OCI-LY7 (cell line): Measurements from ENCODE around the gene SAMD13. TPM values are rescaled to one million over a fixed set of nuclear protein-coding genes. Genes with fewer than 3 reads are reported as not detected.

Experiments
- BruUV-seq: library from RNA; stranded (reverse); fragments of 400-500 nt; replicated peaks from 2 replicates; lab custom pipeline; 2021; lab: Mats Ljungman, UMichigan
- CTCF ChIA-PET: fragments of 300-600 bp; sonication (Branson Sonifier 250); formaldehyde crosslinking; loops from one replicate; lab custom pipeline; 2022; ENCODE audit warnings: antibody characterized with exemption; ENCODE audit not compliant: unreplicated experiment; lab: Charles Lee
- POLR2A ChIA-PET: fragments of 300-600 bp; sonication (Branson Sonifier 250); formaldehyde crosslinking; loops from one replicate; lab custom pipeline; 2022; ENCODE audit warnings: antibody characterized with exemption; lab: Charles Lee
- DNase-seq: peaks from one replicate; pipeline ENCODE4 v3.0.0-alpha.2; 2015; ENCODE audit warnings: low spot score
- H2AFZ ChIP-seq: fragments of 200-600 bp; sonication (generic), shearing (Covaris generic); 2 replicates; pipeline ENCODE4 v1.6.1; 2014; ENCODE audit warnings: mild to moderate bottlenecking, antibody characterized with exemption, low read length, moderate library complexity
- H3K27ac ChIP-seq: fragments of 200-600 bp; sonication (generic); 2 replicates; pipeline ENCODE4 v1.5.1; 2014; ENCODE audit warnings: mixed run types, low read depth, mild to moderate bottlenecking, moderate library complexity, low read length, inconsistent platforms; ENCODE audit not compliant: poor library complexity, severe bottlenecking
- H3K36me3 ChIP-seq: fragments of 200-600 bp; sonication (generic); 2 replicates; pipeline ENCODE4 v1.6.1; 2014; ENCODE audit warnings: mild to moderate bottlenecking, antibody characterized with exemption, low read length, moderate library complexity, mixed read lengths; ENCODE audit not compliant: insufficient read depth
- H3K4me1 ChIP-seq: fragments of 200-600 bp; sonication (generic); 2 replicates; pipeline ENCODE4 v1.5.1; 2014; ENCODE audit warnings: mild to moderate bottlenecking, low read length; ENCODE audit not compliant: insufficient read depth, poor library complexity, severe bottlenecking
- H3K4me2 ChIP-seq: fragments of 200-600 bp; sonication (generic); 2 replicates; pipeline ENCODE4 v1.6.1; 2014; ENCODE audit warnings: mild to moderate bottlenecking, low read length
- H3K4me3 ChIP-seq: fragments of 200-600 bp; sonication (generic); 2 replicates; pipeline ENCODE4 v1.5.1; 2014; ENCODE audit warnings: mild to moderate bottlenecking, low read depth, low read length; ENCODE audit not compliant: poor library complexity, severe bottlenecking
- H3K79me2 ChIP-seq: fragments of 200-600 bp; sonication (generic); 2 replicates; pipeline ENCODE4 v1.6.1; 2016; ENCODE audit warnings: low read depth, mild to moderate bottlenecking, low read length, moderate library complexity, mixed read lengths; ENCODE audit not compliant: insufficient read depth
- H3K9me2 ChIP-seq: fragments of 200-600 bp; sonication (generic); 2 replicates; pipeline ENCODE4 v1.6.1; 2016; ENCODE audit warnings: mild to moderate bottlenecking, low read length, mixed read lengths; ENCODE audit not compliant: insufficient read depth
- H3K9me3 ChIP-seq: fragments of 200-600 bp; sonication (generic); 2 replicates; pipeline ENCODE4 v1.6.1; 2014; ENCODE audit warnings: mild to moderate bottlenecking, mixed run types, low read length, mixed read lengths
- H4K20me1 ChIP-seq: fragments of 200-600 bp; sonication (generic); 2 replicates; pipeline ENCODE4 v1.6.1; 2014; ENCODE audit warnings: mild to moderate bottlenecking, antibody characterized with exemption, low read length, moderate library complexity, mixed read lengths; ENCODE audit not compliant: insufficient read depth
- EZH2phosphoT487 ChIP-seq: fragments of 200-600 bp; sonication (generic); IDR thresholded peaks from 2 replicates; pipeline ENCODE4 v1.6.1; 2018; ENCODE audit warnings: low read depth, borderline replicate concordance, mild to moderate bottlenecking, mixed run types, antibody characterized with exemption, low read length, moderate library complexity, mixed read lengths
- intact Hi-C: fragments of 100-400 bp; cut with micrococcal nuclease; formaldehyde crosslinking; loops from one replicate; pipeline ENCODE4 v1.10.0; 2022; ENCODE audit not compliant: unreplicated experiment
- total RNA-seq, 2 experiments: library from RNA; depleted of rRNA in 1 of 2; stranded (reverse); fragments of >200 nt in 1 of 2; shearing (Covaris generic) in 1 of 2; gene quantifications; 2 replicates each; pipeline ENCODE4 v1.2.3, GENCODE V29; 2014 to 2022
- TF ChIP-seq, protein P1 (sequence below): fragments of 200-600 bp; sonication (generic); conservative IDR thresholded peaks from 2 replicates; pipeline ENCODE4 v1.5.1; 2014; ENCODE audit warnings: mild to moderate bottlenecking, antibody characterized with exemption, low read length, moderate library complexity, mixed read lengths

The SAMD13 gene
- total RNA-seq, 2 experiments from 2014 or later: 5.4 to 5.7 TPM

DNA sequence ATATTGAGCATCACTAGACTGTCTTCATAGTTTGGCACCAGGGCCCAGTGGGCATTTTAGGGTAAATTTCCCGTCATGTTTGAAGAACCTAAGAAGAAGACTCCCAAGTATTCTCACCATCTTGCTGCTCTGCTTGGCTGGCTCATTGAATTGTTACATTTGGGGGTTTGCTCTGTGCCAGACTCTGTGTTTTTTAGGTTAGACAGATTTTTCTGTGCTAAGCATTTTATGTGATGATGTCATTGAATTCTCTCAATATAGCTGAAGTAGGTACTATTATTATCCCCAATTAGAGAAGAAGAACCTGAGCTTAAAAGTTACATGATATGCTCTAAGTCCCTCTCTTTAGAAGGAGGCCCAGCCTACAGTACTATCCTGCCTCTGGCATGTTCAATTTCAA, 68.8 kb downstream of the SAMD13 start:
- H2AFZ ChIP-seq: no peak overlapping the region
- no peak overlapping the region for H3K4me2 ChIP-seq
- H3K9me3 ChIP-seq: no peaks in the 10 kb centered on the region
- no peak overlapping the region for H3K4me3 ChIP-seq
- no peaks in the 10 kb centered on the region for H3K4me1 ChIP-seq
- CTCF ChIA-PET: interaction anchor here (0.7 kb wide), 1 partner anchor 13 kb away, joined by 3 read pairs; no protein-coding TSS in a partner anchor
- POLR2A ChIA-PET: interaction anchor here (0.6 to 1.2 kb wide), 2 partner anchors 9 to 56 kb away, joined by 3 read pairs; no protein-coding TSS in a partner anchor
- H3K27ac ChIP-seq: no peak overlapping the region
- intact Hi-C loops: no loop called here
- no peaks in the 10 kb centered on the region for H3K36me3 ChIP-seq
- DNase-seq: no peak
- no peaks in the 10 kb centered on the region for H4K20me1 ChIP-seq
- H3K79me2 ChIP-seq: no peaks in the 10 kb centered on the region
- TF ChIP-seq, protein P1, sequence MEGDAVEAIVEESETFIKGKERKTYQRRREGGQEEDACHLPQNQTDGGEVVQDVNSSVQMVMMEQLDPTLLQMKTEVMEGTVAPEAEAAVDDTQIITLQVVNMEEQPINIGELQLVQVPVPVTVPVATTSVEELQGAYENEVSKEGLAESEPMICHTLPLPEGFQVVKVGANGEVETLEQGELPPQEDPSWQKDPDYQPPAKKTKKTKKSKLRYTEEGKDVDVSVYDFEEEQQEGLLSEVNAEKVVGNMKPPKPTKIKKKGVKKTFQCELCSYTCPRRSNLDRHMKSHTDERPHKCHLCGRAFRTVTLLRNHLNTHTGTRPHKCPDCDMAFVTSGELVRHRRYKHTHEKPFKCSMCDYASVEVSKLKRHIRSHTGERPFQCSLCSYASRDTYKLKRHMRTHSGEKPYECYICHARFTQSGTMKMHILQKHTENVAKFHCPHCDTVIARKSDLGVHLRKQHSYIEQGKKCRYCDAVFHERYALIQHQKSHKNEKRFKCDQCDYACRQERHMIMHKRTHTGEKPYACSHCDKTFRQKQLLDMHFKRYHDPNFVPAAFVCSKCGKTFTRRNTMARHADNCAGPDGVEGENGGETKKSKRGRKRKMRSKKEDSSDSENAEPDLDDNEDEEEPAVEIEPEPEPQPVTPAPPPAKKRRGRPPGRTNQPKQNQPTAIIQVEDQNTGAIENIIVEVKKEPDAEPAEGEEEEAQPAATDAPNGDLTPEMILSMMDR: no peak
- TF ChIP-seq EZH2phosphoT487: no peak
- H3K9me2 ChIP-seq: no peaks in the 10 kb centered on the region
- no TSS peak for BruUV-seq

DNA sequence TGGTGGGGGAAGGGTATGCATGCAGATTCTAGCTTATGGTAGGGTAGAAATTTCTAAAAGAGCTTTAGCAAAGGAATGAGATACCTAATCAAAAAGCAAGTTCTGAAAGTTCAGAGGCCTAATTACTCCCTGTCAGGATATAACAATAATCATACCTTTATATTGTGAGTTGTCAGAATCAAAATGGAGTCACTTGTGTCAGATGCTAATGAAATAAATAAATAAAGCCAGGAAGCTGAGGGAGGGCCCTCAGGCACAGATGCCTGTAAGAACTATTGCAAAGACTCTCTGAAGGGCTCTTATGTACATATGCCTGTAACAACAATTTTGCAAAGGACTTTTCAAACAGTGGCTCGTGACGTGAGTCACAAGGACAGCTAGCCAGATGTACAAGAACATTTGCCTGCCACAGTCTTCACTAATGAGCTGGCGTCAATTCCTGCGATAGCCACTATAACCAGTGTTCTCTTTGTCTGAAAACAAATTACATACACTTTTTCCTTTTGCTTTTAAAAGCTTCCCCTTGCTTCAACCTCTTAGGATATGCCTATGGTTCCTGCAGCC, 69.4 kb downstream of the SAMD13 start:
- POLR2A ChIA-PET: interaction anchor here (0.6 to 1.2 kb wide), 3 partner anchors 9 to 390 kb away, joined by 3 read pairs; no protein-coding TSS in a partner anchor
- CTCF ChIA-PET: interaction anchor here (0.7 kb wide), 1 partner anchor 14 kb away, joined by 3 read pairs; no protein-coding TSS in a partner anchor
- Histone ChIP-seq H3K9me3 (no peaks in the 10 kb centered on the region), H3K4me3 (no peak overlapping the region), H3K79me2 (no peaks in the 10 kb centered on the region), H2AFZ (no peak overlapping the region), H4K20me1 (no peaks in the 10 kb centered on the region), H3K4me1 (no peaks in the 10 kb centered on the region), H3K4me2 (no peak overlapping the region), H3K27ac (no peak overlapping the region), H3K9me2 (no peaks in the 10 kb centered on the region), H3K36me3 (no peaks in the 10 kb centered on the region)
- no TSS peak for BruUV-seq
- no peak for DNase-seq
- intact Hi-C loops: no loop called here
- TF ChIP-seq, protein P1: no peak
- TF ChIP-seq EZH2phosphoT487: no peak

DNA sequence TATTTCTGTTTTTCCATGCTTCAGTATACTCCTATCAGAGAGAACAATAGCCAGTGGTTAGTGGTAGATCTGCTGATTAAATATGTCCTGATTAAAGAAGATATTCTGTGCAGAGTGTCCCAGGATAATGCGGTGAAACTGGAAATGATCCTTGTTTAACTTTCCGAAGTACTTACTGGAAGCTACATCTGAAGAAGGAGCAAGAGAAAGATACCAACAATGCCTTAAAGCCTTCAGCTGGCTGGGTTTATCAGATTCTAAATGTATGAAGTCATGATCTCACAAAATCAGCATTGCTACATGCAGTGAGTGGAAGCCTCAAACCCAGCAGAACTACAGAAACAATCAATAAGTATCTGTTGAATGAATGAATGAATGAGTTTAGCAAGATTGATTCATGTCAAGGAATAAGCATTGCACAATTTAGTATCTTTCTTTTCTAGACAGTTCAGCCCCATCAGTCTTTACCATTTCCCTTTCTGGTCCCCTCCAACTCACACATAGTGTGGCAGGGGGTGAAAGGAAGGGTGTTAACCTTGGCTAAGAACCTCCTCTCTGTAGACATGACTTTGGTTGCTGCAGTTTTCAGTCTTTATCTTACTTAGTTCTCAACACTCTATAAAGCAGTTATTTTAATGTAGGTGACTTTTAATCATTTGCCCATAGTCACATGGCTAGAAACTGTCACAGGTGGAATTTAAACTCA, 72.1 kb downstream of the SAMD13 start:
- TF ChIP-seq, protein P1: no peak
- no peak for TF ChIP-seq EZH2phosphoT487
- no peaks in the 10 kb centered on the region for H3K36me3 ChIP-seq
- no peaks in the 10 kb centered on the region for H3K4me1 ChIP-seq
- intact Hi-C loops: no loop called here
- no peaks in the 10 kb centered on the region for H3K79me2 ChIP-seq
- DNase-seq: no peak
- H2AFZ ChIP-seq: no peak overlapping the region
- no peak overlapping the region for H3K4me2 ChIP-seq
- CTCF ChIA-PET: no interaction called here
- no peak overlapping the region for H3K27ac ChIP-seq
- H3K9me3 ChIP-seq: no peaks in the 10 kb centered on the region
- H3K4me3 ChIP-seq: no peak overlapping the region
- POLR2A ChIA-PET: no interaction called here
- H3K9me2 ChIP-seq: no peaks in the 10 kb centered on the region
- BruUV-seq: no TSS peak
- H4K20me1 ChIP-seq: no peaks in the 10 kb centered on the region
